IMR-90 (cell line): ENCODE results near the gene GRPEL2.

ENCODE experiments used
- CEBPB ChIP-seq: IDR thresholded peaks from 2 replicates; pipeline ENCODE4 v1.6.1; 2012; ENCODE audit warnings: low read depth, low read length, improper control_type of control experiment
- CTCF ChIP-seq: conservative IDR thresholded peaks from 2 replicates; pipeline ENCODE4 v1.5.1; 2012; ENCODE audit warnings: mild to moderate bottlenecking, low read depth, low read length, improper control_type of control experiment
- FOS ChIP-seq: fragments of 150-350 bp; IDR thresholded peaks from 2 replicates; pipeline ENCODE4 v1.6.1; 2016; ENCODE audit warnings: low read depth, low read length
- MAZ ChIP-seq: IDR thresholded peaks from 2 replicates; pipeline ENCODE4 v1.6.1; 2012; ENCODE audit warnings: low read depth, mild to moderate bottlenecking, low read length, improper control_type of control experiment, moderate library complexity, borderline replicate concordance
- POLR2A ChIP-seq: IDR thresholded peaks from 2 replicates; pipeline ENCODE4 v1.6.1; 2012; ENCODE audit warnings: mild to moderate bottlenecking, low read depth, low read length
- RAD21 ChIP-seq: IDR thresholded peaks from 2 replicates; pipeline ENCODE4 v1.6.1; 2012; ENCODE audit warnings: low read length, improper control_type of control experiment
- RCOR1 ChIP-seq: IDR thresholded peaks from 2 replicates; pipeline ENCODE4 v1.6.1; 2012; ENCODE audit warnings: mild to moderate bottlenecking, low read length, improper control_type of control experiment; ENCODE audit not compliant: insufficient replicate concordance
- TF ChIP-seq, protein P1 (sequence below): fragments of 150-350 bp; IDR thresholded peaks from 2 replicates; pipeline ENCODE4 v1.6.1; 2016; ENCODE audit warnings: low read depth, mild to moderate bottlenecking, low read length, moderate library complexity, borderline replicate concordance

GRCh38 chr5:149363936-149364335 is 18.6 kb downstream of the GRPEL2 start:
- no peak for TF ChIP-seq FOS
- TF ChIP-seq CTCF: no peak
- no peak for TF ChIP-seq POLR2A
- TF ChIP-seq CEBPB: no peak
- TF ChIP-seq RCOR1: no peak
- no peak for TF ChIP-seq RAD21
- TF ChIP-seq, protein P1, sequence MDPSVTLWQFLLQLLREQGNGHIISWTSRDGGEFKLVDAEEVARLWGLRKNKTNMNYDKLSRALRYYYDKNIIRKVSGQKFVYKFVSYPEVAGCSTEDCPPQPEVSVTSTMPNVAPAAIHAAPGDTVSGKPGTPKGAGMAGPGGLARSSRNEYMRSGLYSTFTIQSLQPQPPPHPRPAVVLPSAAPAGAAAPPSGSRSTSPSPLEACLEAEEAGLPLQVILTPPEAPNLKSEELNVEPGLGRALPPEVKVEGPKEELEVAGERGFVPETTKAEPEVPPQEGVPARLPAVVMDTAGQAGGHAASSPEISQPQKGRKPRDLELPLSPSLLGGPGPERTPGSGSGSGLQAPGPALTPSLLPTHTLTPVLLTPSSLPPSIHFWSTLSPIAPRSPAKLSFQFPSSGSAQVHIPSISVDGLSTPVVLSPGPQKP: no peak
- TF ChIP-seq MAZ: no peak
